HG03159 (cell line): ENCODE data around the gene DCAF12L2.
"Not testable (repeated sequence)": the region's sequence is repeated elsewhere in the genome, so short reads cannot be mapped to it uniquely, and the experiment has no call there.

ENCODE experiments used
- ATAC-seq: cut with Tn5 transposase; IDR thresholded peaks from one replicate; pipeline ENCODE4 v1.9.1; 2021; ENCODE audit warnings: mild to moderate bottlenecking, moderate library complexity; ENCODE audit not compliant: unreplicated experiment

Gene DCAF12L2

GRCh38 chrX:126165721-126166461 is at the start of gene DCAF12L2:
Gene DCAF12L2, minus strand, starts transcription at chrX:126166289. Its CDS starts 365 bp downstream, at chrX:126165924.
- no peak for ATAC-seq

DNA sequence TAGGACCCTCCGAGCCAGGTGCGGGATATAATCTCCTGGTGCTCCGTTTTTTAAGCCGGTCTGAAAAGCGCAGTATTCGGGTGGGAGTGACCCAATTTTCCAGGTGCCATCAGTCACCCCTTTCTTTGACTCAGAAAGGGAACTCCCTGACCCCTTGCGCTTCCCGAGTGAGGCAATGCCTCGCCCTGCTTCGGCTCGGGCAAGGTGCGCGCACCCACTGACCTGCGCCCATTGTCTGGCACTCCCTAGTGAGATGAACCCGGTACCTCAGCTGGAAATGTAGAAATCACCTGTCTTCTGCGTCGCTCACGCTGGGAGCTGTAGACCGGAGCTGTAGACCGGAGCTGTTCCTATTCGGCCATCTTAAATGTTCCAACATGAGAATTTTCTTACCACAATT is 24.8 kb upstream of the DCAF12L2 start:
- ATAC-seq: not testable (repeated sequence)

- no peak for ATAC-seq
These were observed 11.2 kb upstream of the DCAF12L2 start for GRCh38 chrX:126177133-126177840.

GRCh38 chrX:126170720-126171119 is 4.6 kb upstream of the DCAF12L2 start:
- no peak for ATAC-seq

GRCh38 chrX:126167560-126167959 is 1.5 kb upstream of the DCAF12L2 start:
- no peak for ATAC-seq

DNA sequence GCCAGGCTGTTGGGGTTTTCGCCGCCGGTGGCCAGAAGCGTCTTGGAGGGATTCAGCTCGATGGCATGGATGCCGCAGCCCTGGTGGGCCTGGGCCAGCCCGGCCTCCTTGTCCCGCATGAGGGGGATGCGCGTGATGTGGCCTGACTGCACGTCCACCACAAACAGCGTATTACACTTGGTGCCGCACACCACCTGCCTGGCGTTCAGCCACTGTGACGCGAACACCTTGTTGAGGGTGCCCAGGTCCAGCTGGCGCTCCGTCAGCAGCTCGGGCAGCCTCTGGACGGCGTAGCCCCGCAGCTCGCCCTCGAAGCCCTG is 728 bp downstream of the DCAF12L2 start:
- ATAC-seq: no peak

- ATAC-seq: no peak
These were observed 1.2 kb downstream of the DCAF12L2 start for GRCh38 chrX:126164689-126165400.

DNA sequence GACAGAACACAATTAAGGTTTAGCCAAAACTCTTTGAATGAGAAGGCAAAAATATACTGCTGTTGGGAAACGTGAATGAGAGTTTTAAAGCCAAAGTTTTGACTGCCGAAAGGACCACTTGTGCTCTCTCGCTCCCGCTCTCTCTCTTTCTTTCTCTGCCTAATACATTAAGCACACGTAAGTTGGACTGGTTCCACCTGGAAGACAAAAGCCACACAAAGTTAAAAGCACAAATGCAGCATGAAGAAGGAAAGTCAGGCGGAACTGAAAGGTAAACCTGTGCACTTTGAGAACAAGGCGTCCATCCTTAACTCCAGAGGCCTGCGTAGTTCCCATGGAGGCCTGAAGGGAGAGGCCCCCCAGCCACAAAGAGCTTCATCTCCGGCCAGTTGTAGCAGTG is 1.9 kb downstream of the DCAF12L2 start:
- no peak for ATAC-seq

- no peak for ATAC-seq
These were observed 25.1 kb downstream of the DCAF12L2 start for GRCh38 chrX:126141014-126141413.

GRCh38 chrX:126137899-126138298 is 28.2 kb downstream of the DCAF12L2 start:
- peak; percentile 88 for ATAC-seq

DNA sequence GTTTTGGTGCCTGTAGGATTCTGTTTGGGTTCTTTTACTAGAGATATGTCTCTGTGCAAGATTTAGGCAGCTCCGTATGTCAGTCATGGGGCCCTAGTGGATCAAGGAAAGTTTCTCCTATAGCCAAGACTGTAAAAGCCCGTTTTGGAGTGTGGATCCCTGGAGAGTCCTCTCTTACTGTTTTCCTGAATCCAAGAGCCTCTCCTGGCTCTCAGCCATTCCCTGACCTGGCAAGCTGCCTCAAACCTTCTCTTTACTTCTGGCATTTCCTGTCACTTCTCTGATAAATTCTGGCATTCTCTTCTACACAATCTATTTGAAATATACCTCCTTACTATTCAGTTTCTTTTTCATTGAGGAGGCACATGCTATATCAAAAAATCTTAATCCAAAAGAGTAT is 41.4 kb downstream of the DCAF12L2 start:
- ATAC-seq: no peak
